Lower leg skin (tissue), 4 donors: ENCODE data around the gene TMEM174. TPM values are rescaled to one million over a fixed set of nuclear protein-coding genes. Genes with fewer than 3 reads are reported as not detected.

ENCODE experiments used
- DNase-seq, 2 donors: peaks; one replicate each; pipeline ENCODE4 v3.0.0-alpha.2; 2019; ENCODE audit warnings: low spot score in 2 of 2
- H3K4me3 ChIP-seq: fragments of 200-600 bp; sonication (generic); 2 replicates; pipeline ENCODE4 v1.5.1; 2017; ENCODE audit warnings: mild to moderate bottlenecking, low read depth; ENCODE audit not compliant: poor library complexity, severe bottlenecking
- CTCF ChIP-seq, 3 donors: fragments of 450-650 bp; IDR thresholded peaks; one replicate each; pipeline ENCODE4 v1.5.1; 2016; ENCODE audit warnings: antibody characterized with exemption in 3 of 3, mild to moderate bottlenecking in 3 of 3, moderate library complexity in 2 of 3
- POLR2A ChIP-seq, 2 donors: fragments of 450-650 bp; IDR thresholded peaks; one replicate each; pipeline ENCODE4 v1.6.1; 2016 to 2017; ENCODE audit warnings: antibody characterized with exemption in 2 of 2, mild to moderate bottlenecking in 1 of 2, moderate library complexity in 1 of 2
- WGBS, 2 donors: methylation state at CpG; one replicate each; pipeline ENCODE4 v1.1.5; 2018; 5-methylcytosine and 5-hydroxymethylcytosine counted together
- intact Hi-C: fragments of 100-400 bp; cut with DNase I; formaldehyde crosslinking; loops from one replicate; pipeline ENCODE4 v1.15.0; 2023; ENCODE audit warnings: low total_unique reads
- total RNA-seq, 4 donors: library from RNA; depleted of rRNA; stranded (reverse); fragments of >200 nt; gene quantifications; one replicate each; pipeline ENCODE4 v1.1.0, GENCODE V29; 2016

Gene TMEM174
- total RNA-seq, 4 donors from 2014 or later: not detected

GRCh38 chr5:73213566-73213998 is 40.6 kb downstream of the TMEM174 start:
- no peak overlapping the region for H3K4me3 ChIP-seq
- intact Hi-C loops: no loop called here
- no peak for DNase-seq
- TF ChIP-seq CTCF (IDR thresholded peaks at IDR 0.05) (no peak), POLR2A (IDR thresholded peaks at IDR 0.05) (no peak)
- WGBS, 2 donors: 35 to 36% methylated on average over 6 of the region's 6 CpGs

- no peak overlapping the region for H3K4me3 ChIP-seq
- 43 to 57% methylated on average over 4 of the region's 4 CpGs for WGBS, 2 donors
- intact Hi-C loops: no loop called here
- DNase-seq: no peak
- TF ChIP-seq CTCF (IDR thresholded peaks at IDR 0.05) (no peak), POLR2A (IDR thresholded peaks at IDR 0.05) (no peak)
Measured at GRCh38 chr5:73214306-73214705, 41.3 kb downstream of the TMEM174 start.

- H3K4me3 ChIP-seq: no peak overlapping the region
- no peak for TF ChIP-seq CTCF (IDR thresholded peaks at IDR 0.05)
- no peak for TF ChIP-seq POLR2A (IDR thresholded peaks at IDR 0.05)
- no peak for DNase-seq
- WGBS, 2 donors: 36 to 50% methylated on average over 6 of the region's 6 CpGs
- intact Hi-C loops: loop anchor here (5.0 kb wide), 1 partner anchor 237 kb away; no protein-coding TSS in a partner anchor
Measured at GRCh38 chr5:73214996-73215395, 42.0 kb downstream of the TMEM174 start.

- no peak for DNase-seq
- H3K4me3 ChIP-seq: no peak overlapping the region
- TF ChIP-seq CTCF (IDR thresholded peaks at IDR 0.05) (no peak), POLR2A (IDR thresholded peaks at IDR 0.05) (no peak)
- intact Hi-C loops: loop anchor here (5.0 kb wide), 1 partner anchor 237 kb away; no protein-coding TSS in a partner anchor
- 6 to 10% methylated on average over 10 of the region's 10 CpGs for WGBS, 2 donors
Measured at GRCh38 chr5:73215531-73215890, 42.5 kb downstream of the TMEM174 start.

- no peak overlapping the region for H3K4me3 ChIP-seq
- no peak for TF ChIP-seq POLR2A (IDR thresholded peaks at IDR 0.05)
- peak in 1 of 3 donors; percentile 64 for TF ChIP-seq CTCF (IDR thresholded peaks at IDR 0.05)
- intact Hi-C loops: loop anchor here (5.0 kb wide), 1 partner anchor 236 kb away; no protein-coding TSS in a partner anchor
- peak; percentile 57 to 95 for DNase-seq
- 1 to 2% methylated on average over 31 to 34 of the region's 67 CpGs for WGBS, 2 donors
Measured at GRCh38 chr5:73215891-73216610, 43.1 kb downstream of the TMEM174 start.
